ENCODE data around the gene ASIP. TPM values are rescaled to one million over a fixed set of nuclear protein-coding genes. Genes with fewer than 3 reads are reported as not detected.
"Not testable (repeated sequence)": the region's sequence is repeated elsewhere in the genome, so short reads cannot be mapped to it uniquely, and the experiment has no call there.

ASIP gene
- total and polyA plus RNA-seq, 12 donors, result 0.46 to 15.1 (median 0.83) TPM; not detected in 5

GRCh38 chr20:34250005-34250404 is 8.8 kb downstream of the ASIP start:
- no peaks in the 10 kb centered on the region for H3K9me3 ChIP-seq (replicated peaks in 1 of 3)
- no peak overlapping the region for H3K4me3 ChIP-seq
- no peak for DNase-seq
- no peaks in the 10 kb centered on the region for H3K4me1 ChIP-seq (replicated peaks in 1 of 2)
- no peak overlapping the region for H3K27ac ChIP-seq
- no peaks in the 10 kb centered on the region for H3K36me3 ChIP-seq (replicated peaks in 1 of 2)
- intact Hi-C loops (cut with DNase I), result no loop called here
- TF ChIP-seq POLR2A (IDR thresholded peaks at IDR 0.05) (no peak), CTCF (IDR thresholded peaks at IDR 0.05) (no peak)
- no peaks in the 10 kb centered on the region for H3K27me3 ChIP-seq

GRCh38 chr20:34251619-34252018 is 10.4 kb downstream of the ASIP start:
- Histone ChIP-seq H3K9me3 (replicated peaks in 1 of 3) (no peaks in the 10 kb centered on the region), H3K27ac (no peak overlapping the region), H3K27me3 (no peaks in the 10 kb centered on the region), H3K4me3 (no peak overlapping the region), H3K4me1 (replicated peaks in 1 of 2) (no peaks in the 10 kb centered on the region), H3K36me3 (replicated peaks in 1 of 2) (no peaks in the 10 kb centered on the region)
- 88 to 92% (median 89%) methylated on average over 2 of the region's 2 CpGs for WGBS, 4 donors
- intact Hi-C loops (cut with DNase I), result no loop called here
- DNase-seq, result no peak
- TF ChIP-seq CTCF (IDR thresholded peaks at IDR 0.05) (no peak), POLR2A (IDR thresholded peaks at IDR 0.05) (no peak)

- H3K27me3 ChIP-seq; intact Hi-C loops (cut with DNase I); H3K4me3 ChIP-seq; H3K4me1 ChIP-seq (replicated peaks in 1 of 2); H3K27ac ChIP-seq; H3K36me3 ChIP-seq (replicated peaks in 1 of 2); H3K9me3 ChIP-seq (replicated peaks in 1 of 3); DNase-seq: not testable (repeated sequence)
- 57 to 64% (median 62%) methylated on average over 6 to 7 of the region's 7 CpGs for WGBS, 4 donors
These were observed 11.3 kb downstream of the ASIP start for GRCh38 chr20:34252431-34253086.

DNA sequence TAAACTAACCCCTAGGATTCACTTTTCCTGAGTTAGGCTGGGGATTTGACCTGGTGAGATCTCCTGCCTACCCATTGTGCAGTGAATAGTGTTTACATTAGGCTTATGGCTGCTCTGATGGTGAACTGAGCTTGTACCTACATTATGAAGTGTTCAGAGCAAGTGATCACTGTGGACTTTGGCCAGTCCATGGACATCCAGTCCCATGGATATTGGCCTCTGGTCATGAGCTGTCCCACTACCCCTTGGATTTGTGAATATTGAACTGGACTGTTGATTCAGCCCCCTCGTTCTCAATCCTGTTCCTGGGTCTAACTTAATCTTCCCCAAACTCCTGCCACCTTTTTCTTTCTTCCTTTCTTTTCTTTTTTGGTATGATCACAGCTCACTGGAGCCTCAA is 13.8 kb downstream of the ASIP start:
- TF ChIP-seq CTCF (IDR thresholded peaks at IDR 0.05) (no peak), POLR2A (IDR thresholded peaks at IDR 0.05) (no peak)
- DNase-seq, result no peak
- intact Hi-C loops (cut with DNase I), result no loop called here
- Histone ChIP-seq H3K4me3 (no peak overlapping the region), H3K4me1 (replicated peaks in 1 of 2) (no peaks in the 10 kb centered on the region), H3K36me3 (replicated peaks in 1 of 2) (no peaks in the 10 kb centered on the region), H3K9me3 (replicated peaks in 1 of 3) (no peaks in the 10 kb centered on the region), H3K27me3 (no peaks in the 10 kb centered on the region), H3K27ac (no peak overlapping the region)
- WGBS, 4 donors, result 31 to 79% (median 57%) methylated on average over 1 of the region's 1 CpG

DNA sequence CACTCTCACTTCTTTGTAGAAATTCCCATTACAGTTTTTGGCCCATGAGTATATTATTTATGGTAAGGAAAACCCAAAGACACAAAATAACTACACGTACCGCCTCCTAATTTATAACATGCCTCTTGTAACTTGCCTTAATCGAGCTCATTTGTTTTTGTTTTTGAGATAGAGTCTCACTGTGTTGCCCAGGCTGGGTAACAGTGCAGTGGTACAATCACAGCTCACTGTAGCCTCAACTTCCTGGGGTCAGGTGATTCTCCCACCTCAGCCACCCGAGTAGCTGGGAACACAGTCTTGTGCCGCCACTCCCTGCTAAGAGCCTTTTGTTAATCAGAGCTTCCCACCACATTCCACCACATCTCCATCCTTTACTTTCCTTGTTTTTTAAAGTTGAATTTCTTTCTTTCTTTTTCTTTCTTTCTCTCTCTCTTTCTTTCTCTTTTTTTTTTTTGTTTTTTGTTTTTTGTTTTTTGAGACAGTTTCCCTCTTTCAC is 15.5 kb downstream of the ASIP start:
- H3K27me3 ChIP-seq, result no peaks in the 10 kb centered on the region
- TF ChIP-seq POLR2A (IDR thresholded peaks at IDR 0.05), result no peak
- no peak for TF ChIP-seq CTCF (IDR thresholded peaks at IDR 0.05)
- intact Hi-C loops (cut with DNase I), result no loop called here
- no peak overlapping the region for H3K4me3 ChIP-seq
- no peak for DNase-seq
- H3K4me1 ChIP-seq (replicated peaks in 1 of 2), result no peaks in the 10 kb centered on the region
- H3K27ac ChIP-seq, result no peak overlapping the region
- H3K36me3 ChIP-seq (replicated peaks in 1 of 2), result no peaks in the 10 kb centered on the region
- WGBS, 4 donors, result 64 to 83% (median 73%) methylated on average over 5 of the region's 5 CpGs
- H3K9me3 ChIP-seq (replicated peaks in 1 of 3), result no peaks in the 10 kb centered on the region

Measured in adrenal gland (tissue), 12 donors.